Ovary (tissue), 9 donors: ENCODE results near the gene DDX28. TPM values are rescaled to one million over a fixed set of nuclear protein-coding genes. Genes with fewer than 3 reads are reported as not detected.
"Not testable (repeated sequence)": the region's sequence is repeated elsewhere in the genome, so short reads cannot be mapped to it uniquely, and the experiment has no call there.

Experiments used
- DNase-seq, 5 donors: peaks; one replicate each; pipeline ENCODE4 v3.0.0-alpha.2; 2019 to 2020
- H3K27ac ChIP-seq, 2 donors: fragments of 200-600 bp; one replicate each; pipeline versions ENCODE4 v1.5.1 to v1.8.0; 2019 to 2022
- H3K27me3 ChIP-seq: fragments of 200-600 bp; one replicate; pipeline ENCODE4 v1.8.0; 2022
- H3K36me3 ChIP-seq: fragments of 200-600 bp; sonication (generic); one replicate; pipeline ENCODE4 v1.5.1; 2019
- H3K4me1 ChIP-seq: one replicate; pipeline ENCODE4 v1.8.1; 2013; ENCODE audit warnings: mild to moderate bottlenecking, moderate library complexity; ENCODE audit not compliant: insufficient read depth
- H3K4me3 ChIP-seq: fragments of 200-600 bp; sonication (generic); one replicate; pipeline ENCODE4 v1.5.1; 2017
- H3K9me3 ChIP-seq, 2 donors: fragments of 200-600 bp in 1 of 2; sonication (generic) in 1 of 2; one replicate each; pipeline versions ENCODE4 v1.5.1 to v1.8.1; 2013 to 2019; ENCODE audit warnings: mild to moderate bottlenecking in 1 of 2, moderate library complexity in 1 of 2
- EP300 ChIP-seq: sonication (generic); formaldehyde crosslinking; IDR thresholded peaks from one replicate; pipeline ENCODE4 v1.6.1; 2017; ENCODE audit warnings: antibody characterized with exemption
- POLR2A ChIP-seq: fragments of 450-650 bp; IDR thresholded peaks from one replicate; pipeline ENCODE4 v1.6.1; 2017; ENCODE audit warnings: antibody characterized with exemption, mild to moderate bottlenecking, moderate library complexity
- WGBS, 3 donors: extraction: QIAGEN DNeasy Blood & Tissue Kit in 1 of 3; methylation state at CpG; one replicate each; pipeline versions ENCODE4 v1.1.5 to v1.1.7; 2013 to 2017; 5-methylcytosine and 5-hydroxymethylcytosine counted together
- intact Hi-C, 4 donors: fragments of 100-400 bp; cut with DNase I; formaldehyde crosslinking; loops; one replicate each; pipeline versions ENCODE4 v1.11.0 to v1.15.1; 2022 to 2023
- polyA plus RNA-seq, 2 donors: library from polyadenylated mRNA; stranded (reverse); fragments of 200-250 nt in 1 of 2; fragments of 350-450 nt in 1 of 2; fragmentation: Illumina TruSeq in 1 of 2; extraction: RNeasy Lipid Tissue Mini Kit (QIAGEN cat#74804) in 1 of 2; gene quantifications; one replicate each; pipeline ENCODE4 v1.2.3, GENCODE V29; 2013 to 2014
- total RNA-seq, 7 donors: library from RNA; depleted of rRNA in 2 of 7; stranded (reverse); fragments of >200 nt in 2 of 7; fragmentation: NEBNext Ultra II Directional in 3 of 7; extraction: Animal tissue kit (Norgen Biotek cat#: 25700) in 3 of 7; gene quantifications; one replicate each; pipeline versions ENCODE4 v1.1.0 to v1.2.4, GENCODE V29; 2016 to 2023
- TF ChIP-seq, protein P1 (sequence below), 3 donors: fragments of 450-650 bp in 2 of 3; fragments of 200-600 bp in 1 of 3; IDR thresholded peaks; one replicate each; pipeline versions ENCODE4 v1.5.1 to v1.8.0; 2016 to 2022; ENCODE audit warnings: antibody characterized with exemption in 3 of 3, mild to moderate bottlenecking in 1 of 3
- donor health status: DM: no; HTN: no; CAD: no; lungs with moderate emphysema.
- donor health status: DM: no; HTN: no; CAD: no.
- donor health status: Bipolar disorder and iron deficiency.
- donor health status: DM: yes; HTN: yes; CAD: no.
- donor health status: DM: no; HTN: no; CAD: no.
- donor health status: DM: yes; HTN: yes; CAD: no.

The DDX28 gene
- total and polyA plus RNA-seq, 9 donors: 6.8 to 14.0 (median 9.3) TPM

DNA sequence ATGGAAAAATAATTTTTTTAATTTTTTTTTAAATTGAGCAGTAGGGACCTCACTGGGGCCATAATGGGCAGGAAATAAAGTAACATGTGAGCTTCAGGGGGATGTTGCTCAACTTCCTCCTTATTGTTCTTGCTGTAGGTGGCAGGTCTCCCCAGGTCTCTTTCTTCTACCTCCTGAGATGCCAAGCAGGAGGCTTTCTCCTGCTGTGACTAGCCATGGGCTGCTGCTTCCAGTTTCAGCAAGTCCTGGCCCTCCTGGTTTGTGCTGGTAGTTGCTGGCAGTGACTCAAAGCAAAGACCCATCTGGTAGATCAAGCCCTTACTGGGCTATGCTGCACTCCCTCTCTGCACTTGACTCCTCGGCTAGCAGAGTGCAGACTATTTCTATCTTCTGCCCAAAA lies 9.6 kb downstream of the DDX28 start:
- no peak for TF ChIP-seq EP300
- TF ChIP-seq POLR2A: no peak
- TF ChIP-seq, protein P1, sequence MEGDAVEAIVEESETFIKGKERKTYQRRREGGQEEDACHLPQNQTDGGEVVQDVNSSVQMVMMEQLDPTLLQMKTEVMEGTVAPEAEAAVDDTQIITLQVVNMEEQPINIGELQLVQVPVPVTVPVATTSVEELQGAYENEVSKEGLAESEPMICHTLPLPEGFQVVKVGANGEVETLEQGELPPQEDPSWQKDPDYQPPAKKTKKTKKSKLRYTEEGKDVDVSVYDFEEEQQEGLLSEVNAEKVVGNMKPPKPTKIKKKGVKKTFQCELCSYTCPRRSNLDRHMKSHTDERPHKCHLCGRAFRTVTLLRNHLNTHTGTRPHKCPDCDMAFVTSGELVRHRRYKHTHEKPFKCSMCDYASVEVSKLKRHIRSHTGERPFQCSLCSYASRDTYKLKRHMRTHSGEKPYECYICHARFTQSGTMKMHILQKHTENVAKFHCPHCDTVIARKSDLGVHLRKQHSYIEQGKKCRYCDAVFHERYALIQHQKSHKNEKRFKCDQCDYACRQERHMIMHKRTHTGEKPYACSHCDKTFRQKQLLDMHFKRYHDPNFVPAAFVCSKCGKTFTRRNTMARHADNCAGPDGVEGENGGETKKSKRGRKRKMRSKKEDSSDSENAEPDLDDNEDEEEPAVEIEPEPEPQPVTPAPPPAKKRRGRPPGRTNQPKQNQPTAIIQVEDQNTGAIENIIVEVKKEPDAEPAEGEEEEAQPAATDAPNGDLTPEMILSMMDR (IDR thresholded peaks at IDR 0.05): no peak
- H3K9me3 ChIP-seq: no peaks in the 10 kb centered on the region
- DNase-seq: no peak
- WGBS, 3 donors: 42 to 63% (median 53%) methylated on average over 1 of the region's 1 CpG
- H3K4me1 ChIP-seq: no peaks in the 10 kb centered on the region
- no peaks in the 10 kb centered on the region for H3K27me3 ChIP-seq
- H3K4me3 ChIP-seq: no peak overlapping the region
- intact Hi-C loops: no loop called here
- H3K36me3 ChIP-seq: no peaks in the 10 kb centered on the region
- H3K27ac ChIP-seq: no peak overlapping the region

DNA sequence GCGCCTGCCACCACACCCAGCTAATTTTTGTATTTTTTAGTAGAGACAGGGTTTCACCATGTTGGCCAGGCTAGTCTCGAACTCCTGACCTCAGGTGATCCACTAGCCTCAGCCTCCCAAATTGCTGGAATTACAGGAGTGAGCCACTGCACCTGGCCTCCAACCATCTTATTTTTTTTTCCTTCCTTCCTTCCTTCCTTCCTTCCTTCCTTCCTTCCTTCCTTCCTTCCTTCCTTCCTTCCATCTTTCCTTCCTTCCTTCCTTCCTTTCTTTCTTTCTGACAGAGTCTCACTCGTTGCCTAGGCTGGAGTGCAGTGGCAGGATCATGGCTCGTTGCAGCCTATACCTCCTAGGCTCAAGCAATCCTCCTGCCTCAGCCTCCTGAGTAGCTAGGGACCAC lies 13.2 kb downstream of the DDX28 start:
- H3K27ac ChIP-seq, H3K9me3 ChIP-seq, H3K4me1 ChIP-seq, H3K36me3 ChIP-seq, intact Hi-C loops, H3K27me3 ChIP-seq, H3K4me3 ChIP-seq, DNase-seq: not testable (repeated sequence)
- 75 to 87% (median 84%) methylated on average over 4 of the region's 4 CpGs for WGBS, 3 donors

DNA sequence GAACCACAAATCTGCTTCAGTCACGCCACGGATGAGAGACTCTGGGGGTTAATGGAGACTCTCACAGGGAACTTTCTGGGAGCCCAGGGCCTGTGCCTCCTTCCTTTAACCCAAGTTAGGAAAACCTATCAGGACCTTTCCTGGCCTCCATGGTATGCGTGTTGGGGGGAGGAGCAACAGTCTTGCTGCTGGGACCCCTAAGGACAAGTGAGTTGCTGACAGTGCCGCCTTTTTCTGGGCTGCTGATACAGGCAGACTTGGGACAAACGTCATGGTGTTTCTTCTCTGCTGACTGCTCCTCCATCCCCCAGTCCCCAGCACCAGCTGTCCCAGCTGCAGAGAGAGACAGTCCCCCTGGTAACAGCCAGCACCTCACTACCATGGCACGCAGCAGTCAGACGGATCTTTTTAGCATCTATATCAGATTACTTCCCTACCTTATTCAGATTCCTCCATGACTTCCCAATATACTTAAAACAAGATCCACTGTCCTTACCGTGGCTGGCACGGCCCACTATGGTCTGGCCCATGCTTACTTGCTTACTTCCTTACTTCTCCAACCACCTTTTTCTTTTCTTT lies 13.8 kb downstream of the DDX28 start:
- Histone ChIP-seq H3K4me3 (no peak overlapping the region), H3K36me3 (no peaks in the 10 kb centered on the region), H3K9me3 (no peaks in the 10 kb centered on the region), H3K4me1 (no peaks in the 10 kb centered on the region), H3K27me3 (no peaks in the 10 kb centered on the region), H3K27ac (no peak overlapping the region)
- TF ChIP-seq EP300: no peak
- no peak for TF ChIP-seq POLR2A
- TF ChIP-seq, protein P1 (IDR thresholded peaks at IDR 0.05): no peak
- WGBS, 3 donors: 52 to 59% (median 57%) methylated on average over 9 of the region's 9 CpGs
- intact Hi-C loops: no loop called here
- DNase-seq: no peak

DNA sequence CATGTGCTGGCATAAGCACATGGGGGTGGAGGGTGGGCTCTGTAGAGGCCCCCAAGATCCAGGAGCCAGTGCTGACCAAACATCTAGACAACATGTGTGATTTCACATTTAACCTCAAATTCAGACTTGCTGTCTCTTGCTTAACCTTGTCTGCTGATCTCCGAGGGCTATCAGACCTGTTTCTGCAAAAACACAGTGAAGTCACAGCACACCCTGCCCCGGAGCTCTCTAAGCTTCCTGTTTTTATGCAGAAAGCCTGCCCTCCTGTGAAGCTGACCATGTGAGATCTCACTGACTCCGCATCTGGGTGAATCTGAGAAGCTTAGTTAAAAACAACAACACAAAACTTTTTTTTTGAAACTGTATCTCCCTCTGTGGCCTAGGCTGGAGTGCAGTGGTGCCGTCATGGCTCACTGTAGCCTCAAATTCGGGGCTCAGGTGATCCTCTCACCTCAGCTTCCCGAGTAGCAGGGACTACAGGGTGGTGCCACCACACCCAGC lies 17.2 kb downstream of the DDX28 start:
- H3K4me3 ChIP-seq: no peak overlapping the region
- TF ChIP-seq EP300: no peak
- no peaks in the 10 kb centered on the region for H3K36me3 ChIP-seq
- no peaks in the 10 kb centered on the region for H3K9me3 ChIP-seq
- H3K27ac ChIP-seq: no peak overlapping the region
- DNase-seq: no peak
- intact Hi-C loops: no loop called here
- no peaks in the 10 kb centered on the region for H3K27me3 ChIP-seq
- 33 to 44% (median 40%) methylated on average over 6 of the region's 6 CpGs for WGBS, 3 donors
- H3K4me1 ChIP-seq: no peaks in the 10 kb centered on the region

DNA sequence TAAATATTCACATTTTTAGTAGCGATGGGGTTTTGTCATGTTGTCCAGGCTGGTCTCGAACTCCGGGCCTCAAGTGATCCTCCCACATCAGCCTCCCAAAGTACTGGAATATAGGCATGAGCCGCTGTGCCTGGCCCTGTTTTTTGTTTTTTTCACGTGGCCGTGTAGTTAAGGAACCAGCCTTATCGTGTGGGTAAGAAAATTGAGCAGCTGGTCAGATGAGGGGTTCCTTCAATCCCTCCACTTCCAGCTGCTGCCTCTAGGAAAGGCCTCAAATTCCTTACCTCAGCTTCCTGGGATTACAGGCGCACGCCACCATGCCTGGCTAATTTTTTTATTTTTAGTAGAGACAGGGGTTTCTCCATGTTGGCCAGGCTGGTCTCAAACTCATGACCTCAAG lies 17.8 kb downstream of the DDX28 start:
- no peaks in the 10 kb centered on the region for H3K4me1 ChIP-seq
- no peaks in the 10 kb centered on the region for H3K9me3 ChIP-seq
- TF ChIP-seq POLR2A: no peak
- TF ChIP-seq, protein P1 (IDR thresholded peaks at IDR 0.05): no peak
- H3K36me3 ChIP-seq: no peaks in the 10 kb centered on the region
- intact Hi-C loops: no loop called here
- WGBS, 3 donors: 74 to 90% (median 82%) methylated on average over 9 of the region's 9 CpGs
- no peaks in the 10 kb centered on the region for H3K27me3 ChIP-seq
- H3K27ac ChIP-seq: no peak overlapping the region
- H3K4me3 ChIP-seq: no peak overlapping the region
- no peak for DNase-seq
